KMS-11 (cell line): ENCODE measurements around the gene CHST11.

Experiments used
- H2AFZ ChIP-seq: fragments of 200-600 bp; sonication (generic); 2 replicates; pipeline ENCODE4 v1.6.1; 2016; ENCODE audit warnings: antibody characterized with exemption, mixed run types, low read depth
- H3K27ac ChIP-seq: fragments of 200-600 bp; sonication (generic); 2 replicates; pipeline ENCODE4 v1.6.1; 2016; ENCODE audit warnings: mild to moderate bottlenecking, mixed run types
- H3K27me3 ChIP-seq: fragments of 200-600 bp; sonication (generic); 2 replicates; pipeline ENCODE4 v1.6.1; 2017; ENCODE audit warnings: mild to moderate bottlenecking, low read depth, mixed run types, moderate library complexity; ENCODE audit not compliant: insufficient read depth
- H3K36me3 ChIP-seq: fragments of 200-600 bp; sonication (generic); 2 replicates; pipeline ENCODE4 v1.6.1; 2017; ENCODE audit warnings: mild to moderate bottlenecking, mixed run types; ENCODE audit not compliant: insufficient read depth
- H3K4me1 ChIP-seq: fragments of 200-600 bp; sonication (generic); 2 replicates; pipeline ENCODE4 v1.6.1; 2016; ENCODE audit warnings: mild to moderate bottlenecking, low read depth, mixed run types; ENCODE audit not compliant: poor library complexity, severe bottlenecking
- H3K4me2 ChIP-seq: fragments of 200-600 bp; sonication (generic); 2 replicates; pipeline ENCODE4 v1.7.0; 2016; ENCODE audit warnings: mild to moderate bottlenecking, mixed run types
- H3K4me3 ChIP-seq: fragments of 200-600 bp; sonication (generic); IDR thresholded peaks from 2 replicates; pipeline ENCODE4 v1.6.1; 2017; ENCODE audit warnings: low read depth, low read length, mixed read lengths; ENCODE audit not compliant: insufficient read depth
- H3K79me2 ChIP-seq: fragments of 200-600 bp; sonication (generic); 2 replicates; pipeline ENCODE4 v1.6.1; 2016; ENCODE audit warnings: low read depth, mixed run types; ENCODE audit not compliant: insufficient read depth
- H3K9ac ChIP-seq: fragments of 200-600 bp; sonication (generic); 2 replicates; pipeline ENCODE4 v1.6.1; 2016; ENCODE audit warnings: mild to moderate bottlenecking, mixed run types
- H4K20me1 ChIP-seq: fragments of 200-600 bp; sonication (generic); 2 replicates; pipeline ENCODE4 v1.6.1; 2016; ENCODE audit warnings: mild to moderate bottlenecking, mixed run types; ENCODE audit not compliant: insufficient read depth
- CTCF ChIP-seq: fragments of 200-600 bp; sonication (generic); conservative IDR thresholded peaks from 2 replicates; pipeline ENCODE4 v1.6.1; 2017; ENCODE audit warnings: low read depth, mild to moderate bottlenecking, antibody characterized with exemption, low read length, moderate library complexity, mixed read lengths

CHST11 gene

GRCh38 chr12:104496336-104496735 is 39.6 kb downstream of the CHST11 start:
- no peaks in the 10 kb centered on the region for H3K36me3 ChIP-seq
- no peaks in the 10 kb centered on the region for H3K27me3 ChIP-seq
- H3K4me3 ChIP-seq = no peak overlapping the region
- no peaks in the 10 kb centered on the region for H4K20me1 ChIP-seq
- no peak overlapping the region for H3K4me2 ChIP-seq
- no peak overlapping the region for H3K9ac ChIP-seq
- peaks cover 27% of the 10 kb centered on the region for H3K4me1 ChIP-seq
- H3K27ac ChIP-seq = no peak overlapping the region
- 0 out of 2 replicates have a peak, but pooled peaks cover 4% of the 10 kb centered on the region for H3K79me2 ChIP-seq
- TF ChIP-seq CTCF = no peak
- H2AFZ ChIP-seq = no peak overlapping the region

GRCh38 chr12:104498211-104498801 is 41.6 kb downstream of the CHST11 start:
- Histone ChIP-seq H3K27me3 (no peaks in the 10 kb centered on the region), H3K4me1 (peaks cover 27% of the 10 kb centered on the region), H3K4me2 (no peak overlapping the region; the same call in 1 of the 2 replicates), H3K9ac (no peak overlapping the region), H2AFZ (no peak overlapping the region), H3K79me2 (0 out of 2 replicates have a peak, but pooled peaks cover 4% of the 10 kb centered on the region), H3K36me3 (no peaks in the 10 kb centered on the region), H4K20me1 (no peaks in the 10 kb centered on the region), H3K27ac (no peak overlapping the region), H3K4me3 (no peak overlapping the region)
- no peak for TF ChIP-seq CTCF

DNA sequence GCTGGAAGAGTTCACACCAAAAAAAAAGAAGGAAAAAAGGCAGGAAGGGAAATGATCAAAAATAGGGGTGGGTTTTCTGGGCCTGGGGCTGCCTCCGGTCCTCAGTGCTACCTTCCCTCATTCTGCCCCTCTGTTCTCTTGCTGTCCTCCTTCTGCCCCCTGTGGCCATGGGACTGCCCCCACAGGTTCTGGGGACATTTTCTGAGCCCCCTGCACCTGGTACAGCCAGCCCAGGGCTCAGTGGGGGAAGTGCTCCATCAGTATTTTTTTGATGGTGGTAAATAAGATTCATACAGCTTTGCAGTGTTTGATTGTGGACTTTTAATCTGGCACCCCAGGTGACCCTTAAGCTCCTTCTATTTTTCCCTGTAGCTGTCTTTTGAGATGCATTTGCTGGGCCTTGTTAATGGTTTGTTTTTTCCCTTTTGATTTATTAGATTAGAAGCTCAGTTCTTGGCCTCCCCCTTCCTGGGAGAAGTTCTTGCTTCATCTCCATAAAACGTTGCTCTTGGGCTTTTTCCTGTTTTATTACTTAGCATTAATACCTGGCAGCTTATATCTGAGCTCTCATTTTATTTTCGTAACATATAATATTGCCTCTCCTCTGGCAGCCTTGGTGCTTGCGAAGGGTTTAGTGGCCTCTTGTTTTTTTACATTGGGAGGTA is 43.1 kb downstream of the CHST11 start:
- no peak overlapping the region for H3K9ac ChIP-seq
- H3K4me3 ChIP-seq = no peak overlapping the region
- H3K27ac ChIP-seq = no peak overlapping the region
- no peaks in the 10 kb centered on the region for H4K20me1 ChIP-seq
- H3K79me2 ChIP-seq = 0 out of 2 replicates have a peak, but pooled peaks cover 4% of the 10 kb centered on the region
- TF ChIP-seq CTCF = no peak
- H3K4me1 ChIP-seq = peaks cover 27% of the 10 kb centered on the region
- no peaks in the 10 kb centered on the region for H3K27me3 ChIP-seq
- H3K4me2 ChIP-seq = no peak overlapping the region
- H3K36me3 ChIP-seq = no peaks in the 10 kb centered on the region
- H2AFZ ChIP-seq = no peak overlapping the region

- TF ChIP-seq CTCF = no peak
- H3K9ac ChIP-seq = no peak overlapping the region
- H3K79me2 ChIP-seq = no peaks in the 10 kb centered on the region
- no peaks in the 10 kb centered on the region for H4K20me1 ChIP-seq
- H3K36me3 ChIP-seq = no peaks in the 10 kb centered on the region
- no peaks in the 10 kb centered on the region for H3K27me3 ChIP-seq
- no peak overlapping the region for H3K4me3 ChIP-seq
- H3K27ac ChIP-seq = no peak overlapping the region
- H2AFZ ChIP-seq = no peak overlapping the region
- no peak overlapping the region for H3K4me2 ChIP-seq
- peaks cover 25% of the 10 kb centered on the region for H3K4me1 ChIP-seq
Measured at GRCh38 chr12:104501115-104501514, 44.4 kb downstream of the CHST11 start.
